ENCODE results near the gene CALCR. TPM values are rescaled to one million over a fixed set of nuclear protein-coding genes. Genes with fewer than 3 reads are reported as not detected.
"Not testable (repeated sequence)": the region's sequence is repeated elsewhere in the genome, so short reads cannot be mapped to it uniquely, and the experiment has no call there.

Gene CALCR
- total and polyA plus RNA-seq, 3 donors from 2014 or later: 0.31 to 0.76 (median 0.56) TPM

- no peak for TF ChIP-seq POLR2A (IDR thresholded peaks at IDR 0.05)
- TF ChIP-seq CTCF (IDR thresholded peaks at IDR 0.05): no peak
- H3K9me3 ChIP-seq: no peaks in the 10 kb centered on the region
- H3K4me1 ChIP-seq: no peaks in the 10 kb centered on the region
- H3K27ac ChIP-seq: no peak overlapping the region
- H3K4me3 ChIP-seq: no peak overlapping the region
- no peak for DNase-seq
- 61 to 81% methylated on average over 1 of the region's 1 CpG for WGBS, 2 donors
- no peaks in the 10 kb centered on the region for H3K36me3 ChIP-seq (ENCODE audit: low read depth, missing control alignments)
- intact Hi-C loops (cut with DNase I; ENCODE audit: low total_unique reads): no loop called here
- H3K27me3 ChIP-seq: no peaks in the 10 kb centered on the region
Observed at GRCh38 chr7:93515144-93515543, 59.4 kb downstream of the CALCR start.

- intact Hi-C loops (cut with DNase I; ENCODE audit: low total_unique reads): no loop called here
- TF ChIP-seq CTCF (IDR thresholded peaks at IDR 0.05) (no peak), POLR2A (IDR thresholded peaks at IDR 0.05) (no peak)
- no peak for DNase-seq
- Histone ChIP-seq H3K27ac (no peak overlapping the region), H3K9me3 (no peaks in the 10 kb centered on the region), H3K36me3 (ENCODE audit: low read depth, missing control alignments) (no peaks in the 10 kb centered on the region), H3K27me3 (no peaks in the 10 kb centered on the region), H3K4me1 (no peaks in the 10 kb centered on the region), H3K4me3 (no peak overlapping the region)
Observed at GRCh38 chr7:93509303-93509702, 65.2 kb downstream of the CALCR start.

GRCh38 chr7:93503088-93503487, 71.4 kb downstream of the CALCR start:
- TF ChIP-seq POLR2A (IDR thresholded peaks at IDR 0.05) (no peak), CTCF (IDR thresholded peaks at IDR 0.05) (no peak)
- no peaks in the 10 kb centered on the region for H3K27me3 ChIP-seq
- intact Hi-C loops (cut with DNase I; ENCODE audit: low total_unique reads): no loop called here

GRCh38 chr7:93491860-93492259, 82.7 kb downstream of the CALCR start:
- H3K36me3 ChIP-seq (ENCODE audit: low read depth, missing control alignments); intact Hi-C loops (cut with DNase I; ENCODE audit: low total_unique reads); H3K4me3 ChIP-seq; H3K27me3 ChIP-seq; H3K9me3 ChIP-seq; H3K27ac ChIP-seq; H3K4me1 ChIP-seq; DNase-seq: not testable (repeated sequence)
- 86 to 92% methylated on average over 3 of the region's 3 CpGs for WGBS, 2 donors

More at GRCh38 chr7:93503088-93503487, 71.4 kb downstream of the CALCR start:
- 80% methylated on average over 3 of the region's 3 CpGs for WGBS, 2 donors
- Histone ChIP-seq H3K36me3 (ENCODE audit: low read depth, missing control alignments) (no peaks in the 10 kb centered on the region), H3K27ac (no peak overlapping the region), H3K4me1 (no peaks in the 10 kb centered on the region), H3K4me3 (no peak overlapping the region), H3K9me3 (no peaks in the 10 kb centered on the region)
- no peak for DNase-seq

GRCh38 chr7:93476491-93477344, 97.8 kb downstream of the CALCR start:
- Histone ChIP-seq H3K36me3 (ENCODE audit: low read depth, missing control alignments) (no peaks in the 10 kb centered on the region), H3K27ac (no peak overlapping the region), H3K4me3 (no peak overlapping the region), H3K4me1 (no peaks in the 10 kb centered on the region), H3K27me3 (no peaks in the 10 kb centered on the region), H3K9me3 (no peaks in the 10 kb centered on the region)
- intact Hi-C loops (cut with DNase I; ENCODE audit: low total_unique reads): no loop called here
- 59 to 73% methylated on average over 2 of the region's 2 CpGs for WGBS, 2 donors
- no peak for TF ChIP-seq POLR2A (IDR thresholded peaks at IDR 0.05)
- DNase-seq: no peak

- WGBS, 2 donors: 74 to 84% methylated on average over 4 of the region's 4 CpGs
- intact Hi-C loops (cut with DNase I; ENCODE audit: low total_unique reads): no loop called here
Observed at GRCh38 chr7:93475811-93476210, 98.7 kb downstream of the CALCR start.

More at GRCh38 chr7:93475811-93476210, 98.7 kb downstream of the CALCR start:
- Histone ChIP-seq H3K27me3 (no peaks in the 10 kb centered on the region), H3K4me3 (no peak overlapping the region), H3K36me3 (ENCODE audit: low read depth, missing control alignments) (no peaks in the 10 kb centered on the region), H3K9me3 (no peaks in the 10 kb centered on the region), H3K27ac (no peak overlapping the region), H3K4me1 (no peaks in the 10 kb centered on the region)
- no peak for DNase-seq
- no peak for TF ChIP-seq POLR2A (IDR thresholded peaks at IDR 0.05)
- no peak for TF ChIP-seq CTCF (IDR thresholded peaks at IDR 0.05)
